GM21723 (cell line): ENCODE data around the gene SLC38A11.
"Not testable (repeated sequence)": the region's sequence is repeated elsewhere in the genome, so short reads cannot be mapped to it uniquely, and the experiment has no call there.

Experiments used
- ATAC-seq: cut with Tn5 transposase; IDR thresholded peaks from one replicate; pipeline ENCODE4 v1.9.1; 2021; ENCODE audit warnings: mild to moderate bottlenecking, moderate library complexity; ENCODE audit not compliant: unreplicated experiment

SLC38A11 gene

DNA sequence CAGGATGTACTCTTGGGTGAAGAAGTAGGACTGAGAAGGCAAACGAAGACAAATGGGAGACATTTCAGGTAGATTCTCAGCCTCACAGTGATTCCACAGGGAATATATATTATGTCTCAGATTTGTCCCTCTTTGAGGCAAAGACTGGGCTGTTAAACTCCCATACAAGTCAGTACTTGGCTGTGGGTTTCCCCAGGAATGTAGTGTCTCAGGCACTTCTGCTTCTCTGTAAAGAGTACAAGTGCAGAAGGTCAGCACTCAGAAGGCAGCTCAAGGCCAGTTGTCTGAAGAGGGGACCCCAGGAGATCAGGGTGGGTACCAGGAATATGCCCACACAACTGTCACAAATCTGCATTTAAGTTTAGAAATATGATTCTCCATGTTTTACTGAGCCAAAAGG lies 73.8 kb downstream of the SLC38A11 start:
- no peak for ATAC-seq

DNA sequence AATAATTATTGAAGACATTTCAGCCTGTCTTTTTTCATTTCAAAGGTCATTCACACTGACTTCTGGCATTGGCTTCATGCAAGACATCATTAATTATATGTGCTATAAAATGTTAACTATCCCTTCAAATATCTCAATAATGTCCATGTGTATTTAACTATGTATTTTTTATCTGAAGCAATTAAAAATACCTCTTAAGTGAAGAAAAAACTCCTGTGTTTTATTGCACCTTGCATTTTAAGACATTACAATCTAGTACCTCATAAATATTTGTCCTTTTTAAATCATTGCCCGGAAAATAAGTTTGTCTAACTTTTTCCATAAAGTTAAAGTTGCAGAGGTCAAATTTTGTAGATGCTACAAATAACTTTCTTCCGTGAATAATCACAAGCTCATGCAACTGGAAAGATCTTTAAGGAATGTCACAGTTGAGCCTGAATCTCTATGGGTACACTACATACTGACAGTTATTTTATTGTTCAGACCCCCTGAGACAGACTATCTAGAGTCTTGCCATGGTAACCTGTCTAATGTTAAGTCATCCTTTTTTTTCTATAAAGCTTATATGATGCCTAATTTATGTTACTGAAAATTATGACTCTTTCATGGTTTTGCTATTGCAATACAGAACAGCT lies 75.3 kb downstream of the SLC38A11 start:
- ATAC-seq: no peak

DNA sequence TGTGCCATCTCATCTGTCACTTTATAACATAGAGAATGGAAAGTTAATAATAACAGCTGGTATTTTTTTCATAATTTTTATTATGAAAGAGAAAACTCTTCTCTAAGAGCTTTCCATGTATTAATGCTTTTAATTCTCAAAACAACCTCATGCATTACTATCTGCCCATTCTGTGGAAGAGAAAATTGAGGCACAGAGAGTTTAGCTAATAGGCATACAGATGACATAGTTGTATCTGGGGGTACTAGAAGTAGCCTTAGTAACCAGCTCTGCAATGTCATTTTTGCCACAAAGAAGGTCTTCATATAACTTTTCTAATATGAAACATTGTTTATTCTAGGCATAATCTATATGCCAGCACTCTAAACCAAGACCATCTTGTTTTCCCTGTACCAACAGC lies 77.4 kb downstream of the SLC38A11 start:
- ATAC-seq: no peak

DNA sequence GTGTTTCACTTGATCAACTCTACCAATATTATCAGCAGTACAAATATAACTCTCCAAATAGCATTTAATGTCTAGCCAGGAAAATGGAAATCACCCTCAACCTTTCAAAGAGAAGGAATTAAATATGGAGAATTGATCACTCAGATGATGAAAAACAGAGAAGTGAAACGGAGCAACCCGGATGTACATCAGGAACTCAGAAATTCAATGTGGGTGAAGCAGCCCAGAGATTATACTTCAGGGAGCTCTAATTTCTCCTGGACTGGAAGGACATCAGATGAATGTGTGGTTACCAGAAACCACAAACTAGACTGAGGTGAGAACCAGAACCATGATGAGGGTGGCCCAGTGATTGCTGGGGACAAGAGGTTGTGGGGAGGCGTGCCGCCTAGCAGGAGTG lies 78.2 kb downstream of the SLC38A11 start:
- no peak for ATAC-seq

DNA sequence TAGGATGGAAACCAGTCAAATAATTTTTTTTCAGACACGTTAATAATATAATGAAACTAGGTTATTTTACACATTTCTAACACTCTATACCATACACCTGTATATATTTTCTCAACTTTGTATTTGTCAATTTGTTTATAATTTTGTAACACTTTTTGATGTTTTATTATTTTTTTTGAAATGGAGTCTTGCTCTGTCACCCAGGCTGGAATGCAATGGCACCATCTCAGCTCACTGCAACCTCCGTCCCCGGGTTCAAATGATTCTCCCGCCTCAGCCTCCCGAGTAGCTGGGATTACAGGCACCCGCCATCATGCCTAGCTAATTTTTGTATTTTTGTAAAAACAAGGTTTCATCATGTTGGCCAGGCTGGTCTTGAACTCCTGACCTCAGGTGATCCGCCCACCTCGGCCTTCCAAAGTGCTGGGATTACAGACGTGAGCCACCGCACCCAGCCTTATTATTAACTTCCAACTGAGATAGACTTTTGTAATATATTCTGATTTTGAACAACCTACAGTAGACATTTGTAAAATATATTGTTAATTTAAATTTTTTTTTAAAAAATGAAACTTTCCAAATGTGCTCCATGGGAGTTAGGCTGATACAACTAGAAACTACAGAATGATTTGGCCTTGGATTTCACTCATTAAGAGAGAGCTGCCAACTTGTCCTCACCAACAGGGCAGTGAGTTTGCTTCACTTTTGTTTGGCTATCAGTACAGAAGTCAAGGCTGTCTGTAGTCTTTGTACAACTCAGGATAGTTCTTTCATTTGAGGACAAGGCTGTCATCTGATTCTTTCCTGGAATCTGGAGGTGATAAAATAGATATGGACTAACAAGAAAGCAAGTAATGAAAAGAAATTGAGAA lies 79.8 kb downstream of the SLC38A11 start:
- ATAC-seq: no peak

DNA sequence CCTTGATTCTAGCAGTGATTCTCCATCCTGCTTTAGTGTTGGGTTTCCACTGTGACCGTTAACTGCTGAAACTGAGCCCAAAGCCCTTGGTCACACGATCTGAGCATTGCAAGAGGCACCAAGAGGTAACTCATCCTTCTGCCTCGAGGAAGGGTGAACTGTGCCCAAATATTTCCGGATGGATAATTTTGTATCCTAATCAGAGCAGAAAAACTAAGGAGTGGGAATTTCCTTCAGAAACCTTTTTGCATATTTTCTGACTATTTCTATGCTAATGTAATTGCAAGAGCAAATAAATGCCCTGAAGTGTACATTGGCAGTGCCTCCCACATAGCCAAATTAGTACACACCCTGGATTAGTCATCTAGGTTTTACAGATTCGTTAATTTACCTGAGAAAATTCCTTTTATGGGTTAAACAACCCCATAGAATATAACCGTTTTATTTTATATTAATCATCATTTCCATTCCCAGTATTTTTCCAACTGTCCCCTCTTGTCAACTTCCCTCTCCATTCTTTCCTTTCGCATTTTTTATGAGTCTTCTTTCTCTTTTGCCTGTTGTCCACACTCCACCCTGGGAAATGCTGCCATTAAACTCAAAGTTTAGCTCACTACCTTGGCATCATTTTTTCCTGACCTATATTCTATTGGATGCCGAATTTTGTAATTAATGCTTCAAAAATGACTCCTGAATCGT lies 82.0 kb downstream of the SLC38A11 start:
- ATAC-seq: no peak

DNA sequence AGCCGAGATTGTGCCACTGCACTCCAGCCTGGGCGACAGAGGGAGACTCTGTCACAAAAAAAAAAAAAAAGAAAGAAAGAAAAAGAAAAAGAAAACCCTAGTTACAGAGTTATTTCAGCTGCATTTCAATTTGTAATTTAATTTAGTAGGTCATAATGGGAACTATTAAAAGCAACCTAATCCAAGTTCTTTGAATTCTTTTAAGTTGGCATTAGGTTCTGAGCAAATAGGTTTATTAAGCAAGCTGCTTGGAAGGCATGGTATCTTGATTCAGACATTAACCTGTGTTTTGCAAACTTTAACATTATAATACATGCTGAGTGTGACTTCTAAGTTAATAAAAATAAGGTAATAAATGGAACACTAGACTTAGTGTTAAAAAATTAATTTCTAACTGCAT lies 83.9 kb downstream of the SLC38A11 start:
- ATAC-seq: no peak

DNA sequence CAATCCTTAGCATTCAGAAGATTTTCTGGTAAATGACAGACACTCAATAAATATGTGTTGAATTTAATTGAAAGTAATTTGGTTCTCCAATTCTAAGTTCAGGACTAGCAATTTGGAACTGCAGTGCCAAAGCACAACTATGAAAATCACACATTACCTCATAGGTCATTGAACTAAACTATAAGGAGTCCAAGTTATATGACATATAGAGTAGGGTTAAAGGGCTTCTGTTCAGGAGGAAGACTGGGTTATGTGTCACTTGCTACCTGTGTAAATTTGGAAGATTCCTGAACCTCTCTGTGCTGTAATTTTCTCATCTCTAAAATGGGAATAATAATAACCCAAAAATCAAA lies 85.9 kb downstream of the SLC38A11 start:
- ATAC-seq: no peak

DNA sequence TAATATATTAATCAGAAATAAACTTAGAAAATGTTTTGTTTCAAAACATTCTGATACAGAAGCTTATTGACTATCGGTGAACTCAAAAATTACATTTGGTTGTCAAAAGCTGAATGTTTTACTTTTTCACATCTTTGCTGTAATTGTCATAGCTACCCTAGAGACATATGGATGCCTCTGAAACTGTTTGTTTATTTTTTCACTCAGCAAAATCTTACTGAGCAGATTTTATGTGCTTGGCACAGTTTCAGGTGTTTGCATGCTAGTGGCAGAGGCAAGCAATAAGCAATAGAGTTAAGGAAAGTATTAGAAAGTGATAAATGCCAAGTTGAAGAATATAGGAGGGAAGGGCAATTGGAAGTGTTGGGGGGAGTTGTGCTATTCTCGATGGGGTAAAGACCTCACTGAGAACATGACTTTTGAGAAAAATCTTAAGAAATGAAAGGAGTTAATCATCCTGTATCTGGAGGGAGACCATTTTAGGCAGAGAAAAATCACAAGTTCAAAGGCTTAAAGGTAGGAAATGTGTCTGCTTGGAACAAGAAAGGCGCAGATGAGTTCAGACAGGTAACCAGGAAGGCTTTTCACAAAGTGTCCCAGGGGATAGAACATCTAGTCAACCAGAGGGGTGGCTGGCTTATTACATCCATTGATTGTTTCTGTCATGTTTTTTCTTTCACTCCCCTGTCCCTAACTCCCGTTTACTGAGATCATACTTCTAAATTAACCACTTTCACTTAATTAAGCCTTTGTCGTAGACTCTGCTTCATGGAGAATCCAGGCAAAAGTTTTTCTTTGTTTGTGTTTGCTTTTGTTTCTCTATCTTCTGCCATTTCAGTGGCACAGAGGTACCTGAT lies 86.5 kb downstream of the SLC38A11 start:
- no peak for ATAC-seq

DNA sequence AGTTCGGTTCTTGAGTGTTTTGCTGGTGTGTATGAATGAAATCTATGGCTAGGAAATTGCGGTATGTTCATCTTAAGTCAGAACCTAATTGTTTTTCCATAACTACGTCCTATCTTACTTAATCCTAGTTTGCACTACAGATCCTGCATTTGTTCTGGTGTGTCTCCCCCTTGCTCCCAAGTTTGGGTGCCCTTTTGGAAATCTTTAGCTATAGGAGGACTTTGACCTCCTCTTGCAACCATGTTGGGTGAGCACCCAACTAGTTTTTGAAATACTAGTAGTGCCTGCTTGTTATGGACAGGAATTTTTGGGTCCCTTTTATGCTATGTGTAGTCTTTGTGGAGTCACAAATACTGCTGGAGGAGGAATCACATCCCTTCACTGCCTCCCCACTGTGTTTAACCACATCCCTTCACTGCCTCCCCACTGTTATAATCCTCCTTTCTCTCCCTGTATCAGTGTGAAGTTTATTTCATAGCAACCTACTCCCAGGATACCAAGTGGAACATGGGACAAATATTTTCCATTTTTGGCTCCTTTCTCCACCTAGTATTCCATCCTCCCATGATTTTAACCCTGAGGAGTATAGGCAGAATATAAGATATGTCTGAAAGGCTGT lies 87.4 kb downstream of the SLC38A11 start:
- ATAC-seq: no peak

DNA sequence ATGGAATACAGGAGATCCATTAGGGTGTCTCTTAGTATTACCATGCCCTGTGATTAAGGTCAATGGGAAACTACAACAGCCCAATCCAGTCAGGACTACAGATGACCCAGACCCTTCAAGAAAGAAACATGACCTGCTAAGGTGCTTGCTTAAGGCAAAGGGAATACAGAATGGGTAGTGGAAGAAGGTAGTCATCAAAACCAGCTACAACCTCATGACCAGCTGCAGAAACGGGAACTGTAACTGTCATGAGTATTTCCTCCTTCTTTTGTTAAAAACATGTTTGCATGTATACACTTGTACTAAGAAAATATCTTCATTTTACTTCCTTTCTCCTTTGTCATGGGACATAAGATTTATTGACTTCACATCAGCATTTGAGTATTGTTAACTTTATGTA lies 88.9 kb downstream of the SLC38A11 start:
- ATAC-seq: not testable (repeated sequence)

DNA sequence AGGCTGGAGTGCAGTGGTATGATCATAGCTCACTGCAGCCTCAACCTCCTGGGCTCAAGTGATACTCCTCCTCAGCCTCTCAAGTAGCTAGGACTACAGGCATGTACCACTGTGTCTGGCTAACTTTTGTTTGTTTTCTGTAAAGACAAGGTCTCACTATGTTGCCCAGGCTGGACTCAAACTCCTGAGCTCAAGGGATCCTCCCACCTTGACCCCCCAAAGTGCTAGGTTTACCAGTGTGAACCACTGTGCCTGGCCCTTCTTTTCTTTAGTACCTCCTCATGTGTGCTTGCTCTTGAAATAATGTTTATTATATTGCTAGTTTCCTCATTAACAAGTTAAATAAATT lies 94.7 kb downstream of the SLC38A11 start:
- no peak for ATAC-seq

DNA sequence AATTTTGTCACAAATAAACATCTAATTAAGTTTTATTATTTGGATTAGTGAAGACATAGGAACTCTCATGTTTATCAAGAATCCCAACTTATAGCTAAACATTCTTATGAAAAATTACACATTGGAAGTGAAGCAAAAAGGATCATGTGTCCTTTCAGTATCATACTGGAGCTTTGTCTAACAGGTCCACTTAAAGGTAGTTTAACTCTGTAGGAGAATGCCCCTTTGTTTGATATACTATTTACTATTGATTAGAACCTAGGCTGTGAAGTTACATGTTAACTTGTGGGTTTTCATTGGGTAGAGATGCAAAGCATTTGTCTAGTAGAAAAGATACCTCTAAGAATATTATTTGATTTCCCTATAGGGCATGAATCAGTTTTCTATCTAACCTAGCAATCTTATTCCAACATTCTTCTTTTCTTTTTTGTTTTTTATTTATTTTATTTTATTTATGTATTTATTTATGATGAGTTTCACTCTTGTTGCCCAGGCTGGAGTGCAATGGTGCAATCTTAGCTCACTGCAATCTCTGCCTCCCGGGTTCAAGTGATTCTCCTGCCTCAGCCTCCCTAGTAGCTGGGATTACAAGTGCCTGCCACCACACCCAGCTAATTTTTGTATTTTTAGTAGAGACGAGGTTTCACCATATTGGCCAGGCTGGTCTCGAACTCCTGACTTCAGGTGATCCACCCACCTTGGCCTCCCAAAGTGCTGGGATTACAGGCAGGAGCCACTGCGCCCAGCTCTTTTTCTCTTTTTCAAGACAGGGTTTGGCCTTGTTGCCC lies 95.2 kb downstream of the SLC38A11 start:
- ATAC-seq: not testable (repeated sequence)

DNA sequence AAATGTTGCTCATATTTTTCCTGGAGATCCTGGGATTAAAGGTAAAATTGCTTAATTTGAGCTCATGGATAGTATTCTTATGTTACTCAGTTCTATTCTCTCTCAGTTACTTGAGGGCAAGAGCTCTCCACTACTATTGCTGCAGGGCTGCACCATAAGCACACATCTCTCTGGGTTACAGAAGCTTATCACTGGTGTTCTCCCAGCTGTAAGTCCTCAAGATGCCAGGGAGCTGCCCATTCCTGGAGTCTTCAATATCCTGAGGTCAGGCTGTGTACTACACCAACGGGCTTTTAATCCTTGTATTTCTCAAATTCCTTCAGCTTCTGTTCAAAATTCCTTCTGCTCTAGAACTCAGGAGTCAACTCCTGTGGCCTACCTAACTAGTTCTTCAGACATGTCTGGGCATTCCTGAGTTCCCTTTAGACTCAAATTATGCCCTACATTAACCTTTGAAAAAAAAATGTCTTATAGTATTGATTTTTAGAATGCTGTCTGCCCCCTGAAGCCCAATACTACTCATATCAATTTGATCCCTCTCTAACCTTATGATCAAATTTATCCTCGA lies 96.0 kb downstream of the SLC38A11 start:
- no peak for ATAC-seq

DNA sequence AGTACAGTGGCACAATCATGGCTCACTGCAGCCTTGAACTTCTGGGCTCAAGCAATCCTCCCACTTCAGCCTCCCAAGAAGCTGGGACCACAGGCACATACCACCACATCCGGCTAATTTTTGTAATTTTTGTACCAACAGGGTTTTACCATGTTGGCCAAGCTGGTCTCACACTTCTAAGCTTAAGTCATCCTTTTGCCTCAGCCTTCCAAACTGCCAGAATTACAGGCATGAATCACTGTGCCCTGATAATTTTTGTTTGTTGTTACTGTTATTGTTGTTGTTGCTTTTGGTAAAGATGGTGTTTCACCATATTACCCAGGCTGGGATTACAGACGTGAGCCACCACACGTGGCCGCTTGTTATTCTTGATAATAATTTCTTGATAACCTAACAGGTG lies 103.2 kb downstream of the SLC38A11 start:
- no peak for ATAC-seq

DNA sequence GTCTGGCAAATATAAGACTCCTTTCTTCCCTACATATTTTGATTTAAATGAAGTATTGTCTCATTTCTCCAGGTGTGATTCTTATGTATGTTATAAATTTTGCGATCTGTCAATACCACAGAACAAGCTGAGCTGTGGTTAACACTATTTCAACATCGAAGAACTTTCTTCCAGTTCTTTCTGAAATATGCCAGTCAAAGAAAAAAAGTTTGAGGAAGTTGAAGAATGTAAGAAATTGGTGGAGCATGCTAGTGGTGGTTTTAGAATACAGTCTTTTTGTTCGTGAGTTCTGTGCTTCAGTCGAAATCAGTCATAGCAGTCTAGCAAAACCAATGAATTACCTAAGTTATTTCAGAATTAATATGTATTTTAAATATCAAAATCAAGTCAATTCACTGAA lies 105.1 kb downstream of the SLC38A11 start:
- ATAC-seq: no peak

DNA sequence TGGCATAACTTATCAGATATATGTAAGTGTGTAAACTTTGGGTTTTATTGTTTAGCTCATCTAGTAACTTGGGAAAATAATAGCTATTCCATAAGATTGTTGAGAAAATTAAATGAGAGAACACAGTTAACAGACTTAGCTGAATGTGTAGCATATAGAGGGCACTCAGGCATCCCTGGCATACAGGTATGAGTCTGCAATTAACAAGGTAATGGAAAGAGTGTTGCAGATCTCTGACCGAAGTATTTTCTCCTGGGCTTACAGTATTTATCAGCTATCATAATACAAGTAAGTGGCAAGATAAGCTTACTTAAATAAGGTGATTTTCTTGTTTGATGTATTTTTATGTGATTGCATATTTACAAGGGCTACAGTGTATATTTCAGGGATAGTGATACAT lies 105.8 kb downstream of the SLC38A11 start:
- no peak for ATAC-seq

DNA sequence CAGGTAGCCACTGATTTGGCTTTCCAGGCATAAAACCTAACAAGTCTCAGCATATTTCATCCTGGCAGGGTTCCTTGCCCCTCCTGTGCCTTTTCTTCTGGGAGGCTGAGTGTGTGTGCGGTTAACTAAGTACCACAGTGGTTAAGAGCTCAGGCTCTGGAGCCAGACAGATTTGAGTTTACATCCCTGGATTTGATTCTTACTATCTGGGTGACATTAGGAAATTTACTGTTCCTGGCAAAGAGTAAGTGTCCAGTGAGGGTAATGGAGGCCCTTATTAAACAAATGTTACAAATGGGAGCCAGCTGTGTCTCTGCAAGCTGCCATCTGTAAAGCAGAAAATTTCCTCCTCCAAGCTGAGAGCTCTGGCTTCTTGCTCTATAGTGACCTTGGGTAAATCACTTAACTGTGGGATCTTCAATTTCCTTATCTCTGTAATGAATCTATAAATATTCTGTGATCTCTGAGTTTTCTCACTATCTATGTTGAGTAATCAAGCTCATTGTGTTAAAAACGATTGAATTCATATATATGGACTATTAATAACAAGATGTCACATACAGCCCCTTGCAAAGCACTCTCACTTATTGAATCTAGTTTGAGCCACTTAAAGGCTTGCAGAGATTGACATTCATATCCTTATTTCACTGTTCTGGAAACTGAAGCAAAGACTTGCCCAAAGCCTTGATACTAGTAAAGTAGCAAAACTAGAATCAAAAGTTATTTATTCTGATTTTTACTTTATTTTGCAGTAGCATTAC lies 107.2 kb downstream of the SLC38A11 start:
- ATAC-seq: no peak

DNA sequence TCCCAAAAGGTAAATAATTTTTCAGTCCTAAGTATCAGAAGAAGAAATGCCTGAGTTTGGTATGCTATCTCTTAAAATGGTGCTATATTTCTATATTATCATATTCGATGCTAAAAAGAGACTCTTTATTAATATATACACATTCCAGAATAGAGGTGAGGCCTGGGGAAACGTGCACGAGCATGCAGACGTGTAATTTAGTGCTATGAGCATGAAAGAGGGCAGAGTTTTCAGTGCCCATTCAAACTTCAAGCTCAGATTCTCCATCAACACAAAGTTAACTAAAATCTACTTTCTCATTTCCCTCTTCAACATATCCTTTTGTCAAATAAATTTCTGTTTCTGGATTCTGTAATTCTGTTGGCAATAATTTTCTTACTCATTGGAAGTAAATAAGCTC lies 108.0 kb downstream of the SLC38A11 start:
- ATAC-seq: no peak
